ENCODE measurements around the gene SLC41A3. TPM values are rescaled to one million over a fixed set of nuclear protein-coding genes. Genes with fewer than 3 reads are reported as not detected.

Gene SLC41A3
- total and polyA plus RNA-seq, 4 donors = 9.3 to 19.8 (median 12.7) TPM

DNA sequence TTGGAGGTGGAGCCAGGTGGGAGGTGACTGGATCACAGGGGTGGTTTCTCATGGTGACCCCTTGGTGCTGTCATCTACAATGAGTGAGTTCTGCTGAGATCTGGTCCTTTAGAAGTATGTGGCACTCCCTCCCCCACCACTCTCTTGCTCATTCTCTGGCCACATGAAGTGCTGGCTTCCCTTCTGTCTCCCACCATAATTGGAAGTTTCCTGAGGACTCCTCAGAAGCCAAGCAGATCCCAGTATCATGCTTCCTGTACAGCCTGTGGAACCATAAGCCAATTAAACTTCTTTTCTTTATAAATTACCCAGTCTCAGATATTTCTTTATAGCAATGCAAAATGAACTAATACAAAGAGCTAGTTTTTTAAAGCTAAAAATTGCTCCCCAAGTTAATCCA is 54.7 kb downstream of the SLC41A3 start:
- TF ChIP-seq MAX (IDR thresholded peaks at IDR 0.05) = no peak
- no peak for TF ChIP-seq RAD21 (IDR thresholded peaks at IDR 0.05)
- TF ChIP-seq EGR1 (IDR thresholded peaks at IDR 0.05; ENCODE audit: low read depth in 2 of 2) = no peak
- no peak for TF ChIP-seq FOXA1 (IDR thresholded peaks at IDR 0.05)
- H3K4me3 ChIP-seq (ENCODE audit: low read depth in 1 of 3, low read length in 3 of 3) = no peak overlapping the region
- peaks cover 0 to 2% (median 0%) of the 10 kb centered on the region in 4 donors for H3K36me3 ChIP-seq (ENCODE audit: control insufficient read depth in 4 of 4, insufficient read depth in 3 of 4, low read depth in 1 of 4, low read length in 3 of 4)

DNA sequence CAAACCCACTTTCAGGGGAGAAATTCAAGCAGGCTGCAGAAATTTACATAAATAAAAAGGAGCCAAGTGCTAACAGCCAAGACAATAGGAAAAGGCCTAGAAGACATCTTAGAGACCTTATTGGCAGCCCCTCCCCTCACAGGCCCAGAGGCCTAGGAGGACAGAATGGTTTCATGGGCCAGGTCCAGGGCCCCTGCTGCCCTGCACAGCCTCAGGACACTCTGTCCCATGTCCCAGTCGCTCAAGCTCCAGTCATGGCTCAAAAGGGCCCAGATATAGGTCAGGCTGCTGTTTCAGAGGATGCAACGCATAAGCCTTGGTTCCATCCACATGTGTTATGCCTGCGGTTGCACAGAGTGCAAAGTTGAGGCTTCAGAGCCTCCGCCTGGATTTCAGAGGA is 55.8 kb downstream of the SLC41A3 start:
- WGBS = 95% methylated on average over 4 of the region's 4 CpGs
- Histone ChIP-seq H3K27me3 (ENCODE audit: control insufficient read depth in 4 of 4, insufficient read depth in 4 of 4, low read length in 3 of 4) (no peaks in the 10 kb centered on the region), H3K9me3 (ENCODE audit: control insufficient read depth in 4 of 4, low read length in 3 of 4) (peaks cover 0 to 7% (median 0%) of the 10 kb centered on the region in 4 donors), H3K9ac (ENCODE audit: low read depth in 1 of 2, low read length in 2 of 2) (no peak overlapping the region), H3K27ac (ENCODE audit: low read depth in 1 of 2, low read length in 2 of 2) (no peak overlapping the region), H3K4me3 (ENCODE audit: low read depth in 1 of 3, low read length in 3 of 3) (no peak overlapping the region), H3K4me1 (ENCODE audit: control insufficient read depth in 4 of 4, insufficient read depth in 4 of 4, low read length in 3 of 4) (no peaks in the 10 kb centered on the region), H3K36me3 (ENCODE audit: control insufficient read depth in 4 of 4, insufficient read depth in 3 of 4, low read depth in 1 of 4, low read length in 3 of 4) (no peaks in the 10 kb centered on the region)
- TF ChIP-seq GABPA (IDR thresholded peaks at IDR 0.05 in 1 of 2, conservative IDR thresholded peaks at IDR 0.05 in 1 of 2) (no peak), ZBTB33 (IDR thresholded peaks at IDR 0.05) (no peak), NR2F2 (IDR thresholded peaks at IDR 0.05) (no peak), MAX (IDR thresholded peaks at IDR 0.05) (no peak), ATF3 (IDR thresholded peaks at IDR 0.05) (no peak), EGR1 (IDR thresholded peaks at IDR 0.05; ENCODE audit: low read depth in 2 of 2) (no peak), HNF4G (IDR thresholded peaks at IDR 0.05) (no peak), JUND (IDR thresholded peaks at IDR 0.05) (no peak), HNF4A (conservative IDR thresholded peaks at IDR 0.05) (no peak), FOXA1 (IDR thresholded peaks at IDR 0.05) (no peak), TAF1 (conservative IDR thresholded peaks at IDR 0.05) (no peak), YY1 (IDR thresholded peaks at IDR 0.05) (no peak), RXRA (IDR thresholded peaks at IDR 0.05) (no peak), SP1 (IDR thresholded peaks at IDR 0.05) (no peak), RAD21 (IDR thresholded peaks at IDR 0.05) (no peak), FOXA2 (IDR thresholded peaks at IDR 0.05) (no peak)
- TF ChIP-seq, protein P1, sequence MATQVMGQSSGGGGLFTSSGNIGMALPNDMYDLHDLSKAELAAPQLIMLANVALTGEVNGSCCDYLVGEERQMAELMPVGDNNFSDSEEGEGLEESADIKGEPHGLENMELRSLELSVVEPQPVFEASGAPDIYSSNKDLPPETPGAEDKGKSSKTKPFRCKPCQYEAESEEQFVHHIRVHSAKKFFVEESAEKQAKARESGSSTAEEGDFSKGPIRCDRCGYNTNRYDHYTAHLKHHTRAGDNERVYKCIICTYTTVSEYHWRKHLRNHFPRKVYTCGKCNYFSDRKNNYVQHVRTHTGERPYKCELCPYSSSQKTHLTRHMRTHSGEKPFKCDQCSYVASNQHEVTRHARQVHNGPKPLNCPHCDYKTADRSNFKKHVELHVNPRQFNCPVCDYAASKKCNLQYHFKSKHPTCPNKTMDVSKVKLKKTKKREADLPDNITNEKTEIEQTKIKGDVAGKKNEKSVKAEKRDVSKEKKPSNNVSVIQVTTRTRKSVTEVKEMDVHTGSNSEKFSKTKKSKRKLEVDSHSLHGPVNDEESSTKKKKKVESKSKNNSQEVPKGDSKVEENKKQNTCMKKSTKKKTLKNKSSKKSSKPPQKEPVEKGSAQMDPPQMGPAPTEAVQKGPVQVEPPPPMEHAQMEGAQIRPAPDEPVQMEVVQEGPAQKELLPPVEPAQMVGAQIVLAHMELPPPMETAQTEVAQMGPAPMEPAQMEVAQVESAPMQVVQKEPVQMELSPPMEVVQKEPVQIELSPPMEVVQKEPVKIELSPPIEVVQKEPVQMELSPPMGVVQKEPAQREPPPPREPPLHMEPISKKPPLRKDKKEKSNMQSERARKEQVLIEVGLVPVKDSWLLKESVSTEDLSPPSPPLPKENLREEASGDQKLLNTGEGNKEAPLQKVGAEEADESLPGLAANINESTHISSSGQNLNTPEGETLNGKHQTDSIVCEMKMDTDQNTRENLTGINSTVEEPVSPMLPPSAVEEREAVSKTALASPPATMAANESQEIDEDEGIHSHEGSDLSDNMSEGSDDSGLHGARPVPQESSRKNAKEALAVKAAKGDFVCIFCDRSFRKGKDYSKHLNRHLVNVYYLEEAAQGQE (IDR thresholded peaks at IDR 0.05) = no peak
- TF ChIP-seq, protein P2, sequence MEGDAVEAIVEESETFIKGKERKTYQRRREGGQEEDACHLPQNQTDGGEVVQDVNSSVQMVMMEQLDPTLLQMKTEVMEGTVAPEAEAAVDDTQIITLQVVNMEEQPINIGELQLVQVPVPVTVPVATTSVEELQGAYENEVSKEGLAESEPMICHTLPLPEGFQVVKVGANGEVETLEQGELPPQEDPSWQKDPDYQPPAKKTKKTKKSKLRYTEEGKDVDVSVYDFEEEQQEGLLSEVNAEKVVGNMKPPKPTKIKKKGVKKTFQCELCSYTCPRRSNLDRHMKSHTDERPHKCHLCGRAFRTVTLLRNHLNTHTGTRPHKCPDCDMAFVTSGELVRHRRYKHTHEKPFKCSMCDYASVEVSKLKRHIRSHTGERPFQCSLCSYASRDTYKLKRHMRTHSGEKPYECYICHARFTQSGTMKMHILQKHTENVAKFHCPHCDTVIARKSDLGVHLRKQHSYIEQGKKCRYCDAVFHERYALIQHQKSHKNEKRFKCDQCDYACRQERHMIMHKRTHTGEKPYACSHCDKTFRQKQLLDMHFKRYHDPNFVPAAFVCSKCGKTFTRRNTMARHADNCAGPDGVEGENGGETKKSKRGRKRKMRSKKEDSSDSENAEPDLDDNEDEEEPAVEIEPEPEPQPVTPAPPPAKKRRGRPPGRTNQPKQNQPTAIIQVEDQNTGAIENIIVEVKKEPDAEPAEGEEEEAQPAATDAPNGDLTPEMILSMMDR (IDR thresholded peaks at IDR 0.05; ENCODE audit: low read depth, low read length, missing input control) = no peak
- no peak for DNase-seq (ENCODE audit: low spot score)

More for the DNA sequence above, 54.7 kb downstream of the SLC41A3 start:
- Histone ChIP-seq H3K27me3 (ENCODE audit: control insufficient read depth in 4 of 4, insufficient read depth in 4 of 4, low read length in 3 of 4) (no peaks in the 10 kb centered on the region), H3K4me1 (ENCODE audit: control insufficient read depth in 4 of 4, insufficient read depth in 4 of 4, low read length in 3 of 4) (no peaks in the 10 kb centered on the region), H3K9me3 (ENCODE audit: control insufficient read depth in 4 of 4, low read length in 3 of 4) (peaks cover 0 to 7% (median 0%) of the 10 kb centered on the region in 4 donors), H3K27ac (ENCODE audit: low read depth in 1 of 2, low read length in 2 of 2) (no peak overlapping the region), H3K9ac (ENCODE audit: low read depth in 1 of 2, low read length in 2 of 2) (no peak overlapping the region)
- DNase-seq (ENCODE audit: low spot score) = no peak

All from liver (tissue), 9 donors.